Trophoblast cell (in vitro differentiated cells and primary cell): ENCODE data around the gene PSEN2.

Experiments
- DNase-seq, 2 donors: peaks; one replicate each; pipeline ENCODE4 v3.0.0-alpha.2; 2016
- H2AFZ ChIP-seq: 2 replicates; pipeline ENCODE4 v1.6.1; 2013; ENCODE audit warnings: low read length, moderate library complexity, mild to moderate bottlenecking; ENCODE audit not compliant: insufficient read depth, poor library complexity
- H2AK5ac ChIP-seq: 2 replicates; pipeline ENCODE4 v1.6.1; 2013; ENCODE audit warnings: mild to moderate bottlenecking, low read length
- H2BK120ac ChIP-seq: 2 replicates; pipeline ENCODE4 v1.6.1; 2013; ENCODE audit warnings: low read length, mild to moderate bottlenecking, moderate library complexity; ENCODE audit not compliant: insufficient read depth, poor library complexity
- H2BK12ac ChIP-seq: 2 replicates; pipeline ENCODE4 v1.6.1; 2013; ENCODE audit warnings: mild to moderate bottlenecking, low read length, moderate library complexity
- H2BK5ac ChIP-seq: 2 replicates; pipeline ENCODE4 v1.6.1; 2013; ENCODE audit warnings: low read length, low read depth, moderate library complexity, mild to moderate bottlenecking; ENCODE audit not compliant: poor library complexity
- H3K14ac ChIP-seq: 2 replicates; pipeline ENCODE4 v1.6.1; 2013; ENCODE audit warnings: mild to moderate bottlenecking, low read length
- H3K18ac ChIP-seq: 2 replicates; pipeline ENCODE4 v1.6.1; 2013; ENCODE audit warnings: mild to moderate bottlenecking, low read length
- H3K23ac ChIP-seq: 2 replicates; pipeline ENCODE4 v1.6.1; 2013; ENCODE audit warnings: low read length
- H3K27ac ChIP-seq: 2 replicates; pipeline ENCODE4 v1.5.1; 2013; ENCODE audit warnings: low read depth, mild to moderate bottlenecking, inconsistent platforms, low read length, moderate library complexity
- H3K27me3 ChIP-seq: 2 replicates; pipeline ENCODE4 v1.6.1; 2013; ENCODE audit warnings: inconsistent platforms, mild to moderate bottlenecking, low read length, moderate library complexity; ENCODE audit not compliant: insufficient read depth
- H3K36me3 ChIP-seq, 2 experiments: 1 replicate in 1 of 2; 2 replicates in 1 of 2; pipeline ENCODE4 v1.6.1; 2013; ENCODE audit warnings: low read length in 2 of 2, mild to moderate bottlenecking in 2 of 2, moderate library complexity in 1 of 2; ENCODE audit not compliant: insufficient read depth in 2 of 2, control insufficient read depth in 1 of 2
- H3K4ac ChIP-seq: 2 replicates; pipeline ENCODE4 v1.6.1; 2013; ENCODE audit warnings: low read depth, mild to moderate bottlenecking, low read length, moderate library complexity
- H3K4me1 ChIP-seq, 2 experiments: 1 replicate in 1 of 2; 2 replicates in 1 of 2; pipeline ENCODE4 v1.6.1; 2013; ENCODE audit warnings: low read length in 2 of 2, mild to moderate bottlenecking in 2 of 2, moderate library complexity in 1 of 2; ENCODE audit not compliant: insufficient read depth in 2 of 2, control insufficient read depth in 1 of 2
- H3K4me2 ChIP-seq: 2 replicates; pipeline ENCODE4 v1.6.1; 2013; ENCODE audit warnings: inconsistent platforms, mild to moderate bottlenecking, low read length, moderate library complexity
- H3K4me3 ChIP-seq: 2 replicates; pipeline ENCODE4 v1.5.1; 2013; ENCODE audit warnings: mild to moderate bottlenecking, low read depth, low read length, inconsistent platforms
- H3K79me1 ChIP-seq: one replicate; pipeline ENCODE4 v1.6.1; 2013; ENCODE audit warnings: low read length
- H3K79me2 ChIP-seq: 2 replicates; pipeline ENCODE4 v1.6.1; 2013; ENCODE audit warnings: low read length, mild to moderate bottlenecking; ENCODE audit not compliant: control insufficient read depth, insufficient read depth, poor library complexity
- H3K9ac ChIP-seq: 2 replicates; pipeline ENCODE4 v1.6.1; 2013; ENCODE audit warnings: mild to moderate bottlenecking, low read length
- H3K9me3 ChIP-seq: 2 replicates; pipeline ENCODE4 v1.6.1; 2013; ENCODE audit warnings: low read depth, mild to moderate bottlenecking, control low read depth, inconsistent platforms, low read length; ENCODE audit not compliant: insufficient read depth
- H4K12ac ChIP-seq: 2 replicates; pipeline ENCODE4 v1.6.1; 2013; ENCODE audit warnings: low read depth, mild to moderate bottlenecking, low read length, moderate library complexity
- H4K8ac ChIP-seq: 2 replicates; pipeline ENCODE4 v1.6.1; 2013; ENCODE audit warnings: low read depth, mild to moderate bottlenecking, low read length, moderate library complexity
- H4K91ac ChIP-seq: one replicate; pipeline ENCODE4 v1.6.1; 2013; ENCODE audit warnings: low read depth, mild to moderate bottlenecking, low read length, moderate library complexity
- WGBS: extraction: QIAGEN DNeasy Blood & Tissue Kit; methylation state at CpG from one replicate; pipeline ENCODE4 v1.1.7; 2013; ENCODE audit warnings: missing lambda C conversion rate; ENCODE audit not compliant: insufficient read length, insufficient coverage; ENCODE audit errors: extremely low coverage; 5-methylcytosine and 5-hydroxymethylcytosine counted together

PSEN2 gene

GRCh38 chr1:226894826-226895225 is 24.4 kb downstream of the PSEN2 start:
- no peak overlapping the region for H2BK5ac ChIP-seq
- no CpG with 5 or more reads among the region's 3 CpGs for WGBS

DNA sequence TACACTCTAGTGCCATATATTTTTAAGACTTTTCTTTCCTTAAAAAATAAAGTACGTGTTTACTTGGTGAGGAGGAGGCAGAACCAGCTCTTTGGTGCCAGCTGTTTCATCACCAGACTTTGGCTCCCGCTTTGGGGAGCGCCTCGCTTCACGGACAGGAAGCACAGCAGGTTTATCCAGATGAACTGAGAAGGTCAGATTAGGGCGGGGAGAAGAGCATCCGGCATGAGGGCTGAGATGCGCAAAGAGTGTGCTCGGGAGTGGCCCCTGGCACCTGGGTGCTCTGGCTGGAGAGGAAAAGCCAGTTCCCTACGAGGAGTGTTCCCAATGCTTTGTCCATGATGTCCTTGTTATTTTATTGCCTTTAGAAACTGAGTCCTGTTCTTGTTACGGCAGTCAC is 25.2 kb downstream of the PSEN2 start:
- no peak overlapping the region for H2BK12ac ChIP-seq
- H3K79me1 ChIP-seq, result no peaks in the 10 kb centered on the region
- no peak overlapping the region for H3K23ac ChIP-seq
- no CpG with 5 or more reads among the region's 11 CpGs for WGBS
- no peak overlapping the region for H2AK5ac ChIP-seq
- H3K9ac ChIP-seq, result no peak overlapping the region
- H4K91ac ChIP-seq, result no peak overlapping the region
- no peak overlapping the region for H4K8ac ChIP-seq
- DNase-seq, result no peak
- H4K12ac ChIP-seq, result no peak overlapping the region
- peaks cover 0 to 2% of the 10 kb centered on the region in 2 experiments for H3K36me3 ChIP-seq
- no peak overlapping the region for H3K18ac ChIP-seq
- no peak overlapping the region for H3K4me3 ChIP-seq
- H3K27ac ChIP-seq, result no peak overlapping the region
- H3K4ac ChIP-seq, result no peak overlapping the region
- H2AFZ ChIP-seq, result no peak overlapping the region
- no peak overlapping the region for H3K14ac ChIP-seq
- no peak overlapping the region for H2BK5ac ChIP-seq
- no peak overlapping the region for H3K4me2 ChIP-seq
- peaks cover 2 to 4% of the 10 kb centered on the region in 2 experiments for H3K4me1 ChIP-seq
- no peaks in the 10 kb centered on the region for H3K79me2 ChIP-seq
- no peaks in the 10 kb centered on the region for H3K27me3 ChIP-seq
- no peak overlapping the region for H2BK120ac ChIP-seq
- peaks cover 1% of the 10 kb centered on the region for H3K9me3 ChIP-seq

More at GRCh38 chr1:226894826-226895225, 24.4 kb downstream of the PSEN2 start:
- Histone ChIP-seq H3K4me3 (no peak overlapping the region), H4K91ac (no peak overlapping the region), H3K27ac (no peak overlapping the region), H3K27me3 (no peaks in the 10 kb centered on the region), H3K4ac (no peak overlapping the region), H3K18ac (no peak overlapping the region), H3K4me2 (no peak overlapping the region), H2BK12ac (no peak overlapping the region), H3K9ac (no peak overlapping the region), H2AK5ac (no peak overlapping the region), H3K9me3 (peaks cover 1% of the 10 kb centered on the region), H3K23ac (no peak overlapping the region), H3K79me1 (no peaks in the 10 kb centered on the region), H4K12ac (no peak overlapping the region), H3K4me1 (peaks cover 6 to 9% of the 10 kb centered on the region in 2 experiments), H3K14ac (no peak overlapping the region), H3K79me2 (no peaks in the 10 kb centered on the region), H2AFZ (no peak overlapping the region), H4K8ac (no peak overlapping the region), H3K36me3 (peaks cover 0 to 2% of the 10 kb centered on the region in 2 experiments), H2BK120ac (no peak overlapping the region)
- DNase-seq, result no peak

GRCh38 chr1:226898246-226898645 is 27.8 kb downstream of the PSEN2 start:
- Histone ChIP-seq H3K9me3 (no peaks in the 10 kb centered on the region), H3K79me2 (no peaks in the 10 kb centered on the region), H3K18ac (no peak overlapping the region), H3K79me1 (no peaks in the 10 kb centered on the region), H3K4me3 (no peak overlapping the region), H3K36me3 (peaks cover 0 to 2% of the 10 kb centered on the region in 2 experiments), H3K27me3 (no peaks in the 10 kb centered on the region), H2AK5ac (no peak overlapping the region), H2BK5ac (no peak overlapping the region), H3K4me2 (no peak overlapping the region), H2BK120ac (no peak overlapping the region), H3K27ac (no peak overlapping the region), H3K9ac (no peak overlapping the region), H3K23ac (no peak overlapping the region), H2BK12ac (no peak overlapping the region), H2AFZ (no peak overlapping the region), H3K4me1 (no peaks in the 10 kb centered on the region), H3K14ac (no peak overlapping the region), H4K12ac (no peak overlapping the region), H3K4ac (no peak overlapping the region), H4K8ac (no peak overlapping the region), H4K91ac (no peak overlapping the region)
- no CpG with 5 or more reads among the region's 3 CpGs for WGBS
- DNase-seq, result no peak

DNA sequence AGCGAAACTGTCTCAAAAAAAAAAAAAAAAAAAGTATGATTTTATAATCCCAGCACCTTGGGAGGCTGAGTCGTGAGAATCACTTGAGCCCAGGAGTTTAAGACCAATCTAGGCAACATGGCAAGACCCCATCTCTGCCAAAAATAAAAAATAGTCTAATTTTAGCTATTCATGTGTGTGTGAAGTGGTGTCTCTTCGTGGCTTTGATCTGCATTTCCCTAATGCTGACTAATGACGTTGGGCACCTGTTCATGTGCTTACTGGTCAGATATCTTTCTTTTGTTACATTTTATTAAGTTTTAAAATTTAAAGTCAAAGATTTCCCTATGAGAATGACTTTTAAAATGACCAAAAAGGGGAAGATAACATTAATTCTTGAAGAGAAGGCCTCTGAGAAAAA is 31.0 kb downstream of the PSEN2 start:
- no peaks in the 10 kb centered on the region for H3K4me1 ChIP-seq
- H2AK5ac ChIP-seq, result no peak overlapping the region
- H2AFZ ChIP-seq, result no peak overlapping the region
- no peak overlapping the region for H3K4me3 ChIP-seq
- no peak overlapping the region for H4K91ac ChIP-seq
- no peak overlapping the region for H3K23ac ChIP-seq
- H4K12ac ChIP-seq, result no peak overlapping the region
- no peak overlapping the region for H3K27ac ChIP-seq
- no peak overlapping the region for H2BK5ac ChIP-seq
- no peaks in the 10 kb centered on the region for H3K79me2 ChIP-seq
- H3K18ac ChIP-seq, result no peak overlapping the region
- H3K9ac ChIP-seq, result no peak overlapping the region
- no peaks in the 10 kb centered on the region for H3K9me3 ChIP-seq
- no peak overlapping the region for H2BK12ac ChIP-seq
- H3K36me3 ChIP-seq, result no peaks in the 10 kb centered on the region
- no peaks in the 10 kb centered on the region for H3K79me1 ChIP-seq
- H2BK120ac ChIP-seq, result no peak overlapping the region
- no peak overlapping the region for H4K8ac ChIP-seq
- no peak for DNase-seq
- no peak overlapping the region for H3K14ac ChIP-seq
- H3K4ac ChIP-seq, result no peak overlapping the region
- H3K27me3 ChIP-seq, result no peaks in the 10 kb centered on the region
- WGBS, result no CpG with 5 or more reads among the region's 4 CpGs
- H3K4me2 ChIP-seq, result no peak overlapping the region
